Measurements from ENCODE around the gene RARB.

DNA sequence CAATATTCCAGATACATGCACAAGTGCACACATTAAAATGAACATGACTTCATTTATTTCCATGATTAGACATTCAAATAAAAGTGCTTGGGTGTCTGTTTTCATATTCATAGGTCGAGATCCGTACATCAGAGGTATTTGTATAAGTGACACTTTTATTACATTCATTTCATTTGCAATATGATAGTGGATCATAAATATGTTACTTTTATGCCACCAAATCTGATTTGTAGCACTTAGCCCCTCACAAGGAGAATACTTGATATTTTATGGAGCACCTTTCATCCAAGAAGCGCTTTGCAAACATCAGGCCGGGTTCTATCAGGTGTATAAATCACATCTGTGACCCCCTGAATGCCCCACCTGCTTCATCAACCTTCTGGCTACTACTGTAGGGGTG, 136.0 kb downstream of the RARB start:
- TF ChIP-seq, protein P1, sequence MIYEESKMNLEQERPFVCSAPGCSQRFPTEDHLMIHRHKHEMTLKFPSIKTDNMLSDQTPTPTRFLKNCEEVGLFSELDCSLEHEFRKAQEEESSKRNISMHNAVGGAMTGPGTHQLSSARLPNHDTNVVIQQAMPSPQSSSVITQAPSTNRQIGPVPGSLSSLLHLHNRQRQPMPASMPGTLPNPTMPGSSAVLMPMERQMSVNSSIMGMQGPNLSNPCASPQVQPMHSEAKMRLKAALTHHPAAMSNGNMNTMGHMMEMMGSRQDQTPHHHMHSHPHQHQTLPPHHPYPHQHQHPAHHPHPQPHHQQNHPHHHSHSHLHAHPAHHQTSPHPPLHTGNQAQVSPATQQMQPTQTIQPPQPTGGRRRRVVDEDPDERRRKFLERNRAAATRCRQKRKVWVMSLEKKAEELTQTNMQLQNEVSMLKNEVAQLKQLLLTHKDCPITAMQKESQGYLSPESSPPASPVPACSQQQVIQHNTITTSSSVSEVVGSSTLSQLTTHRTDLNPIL (CRISPR knock-in tag; IDR thresholded peaks at IDR 0.05; ENCODE audit: low read depth) = no peak
- TF ChIP-seq ZNF565 (CRISPR knock-in tag; conservative IDR thresholded peaks at IDR 0.05; ENCODE audit: low read depth) = no peak
- TF ChIP-seq PPARA (CRISPR knock-in tag; IDR thresholded peaks at IDR 0.05; ENCODE audit: borderline replicate concordance) = no peak

All from SK-N-SH treated with all-trans-retinoic acid at 6 μM for 48 hours (cell line).